HEK293 (cell line): Measurements from ENCODE around the gene CRABP2.

Experiments
- EGR2 ChIP-seq: fragments of 450-650 bp; formaldehyde crosslinking; IDR thresholded peaks from 2 replicates; pipeline ENCODE4 v1.5.1; 2016; ENCODE audit warnings: low read depth, missing biosample characterization, missing genetic modification characterization
- GLI4 ChIP-seq: fragments of 450-650 bp; formaldehyde crosslinking; IDR thresholded peaks from 2 replicates; pipeline ENCODE4 v1.5.1; 2016; ENCODE audit warnings: missing biosample characterization, missing genetic modification characterization
- HOXC10 ChIP-seq: sonication (generic); formaldehyde crosslinking; IDR thresholded peaks from 2 replicates; pipeline ENCODE4 v1.8.1; 2023; ENCODE audit warnings: mild to moderate bottlenecking, missing genetic modification reagents
- KLF1 ChIP-seq: fragments of 450-650 bp; formaldehyde crosslinking; IDR thresholded peaks from 2 replicates; pipeline ENCODE4 v1.5.1; 2016; ENCODE audit warnings: missing biosample characterization, missing genetic modification characterization
- KLF16 ChIP-seq: fragments of 450-650 bp; formaldehyde crosslinking; IDR thresholded peaks from 2 replicates; pipeline ENCODE4 v1.5.1; 2017; ENCODE audit warnings: missing biosample characterization, missing genetic modification characterization
- PRDM1 ChIP-seq: fragments of 450-650 bp; formaldehyde crosslinking; IDR thresholded peaks from 2 replicates; pipeline ENCODE4; 2016; ENCODE audit warnings: missing biosample characterization, missing genetic modification characterization
- RBAK ChIP-seq: fragments of 450-650 bp; formaldehyde crosslinking; IDR thresholded peaks from 2 replicates; pipeline ENCODE4 v1.5.1; 2016; ENCODE audit warnings: missing biosample characterization, missing genetic modification characterization
- SCRT2 ChIP-seq: fragments of 450-650 bp; formaldehyde crosslinking; IDR thresholded peaks from 2 replicates; pipeline ENCODE4 v1.5.1; 2016; ENCODE audit warnings: missing biosample characterization, missing genetic modification characterization
- TSHZ1 ChIP-seq: fragments of 450-650 bp; formaldehyde crosslinking; IDR thresholded peaks from 2 replicates; pipeline ENCODE4 v1.5.1; 2016; ENCODE audit warnings: missing biosample characterization, missing genetic modification characterization, borderline replicate concordance
- ZBTB21 ChIP-seq: fragments of 450-650 bp; formaldehyde crosslinking; IDR thresholded peaks from 2 replicates; pipeline ENCODE4 v1.5.1; 2017; ENCODE audit warnings: missing biosample characterization, missing genetic modification characterization
- ZBTB26 ChIP-seq: fragments of 450-650 bp; formaldehyde crosslinking; optimal IDR thresholded peaks from 2 replicates; pipeline ENCODE3; 2016; ENCODE audit warnings: missing biosample characterization, mild to moderate bottlenecking, missing genetic modification characterization
- ZBTB7A ChIP-seq: fragments of 450-650 bp; formaldehyde crosslinking; IDR thresholded peaks from 2 replicates; pipeline ENCODE4 v1.5.1; 2016; ENCODE audit warnings: low read depth, missing biosample characterization, missing genetic modification characterization
- ZFHX2 ChIP-seq: fragments of 450-650 bp; formaldehyde crosslinking; conservative IDR thresholded peaks from 2 replicates; pipeline ENCODE4 v1.5.1; 2016; ENCODE audit warnings: missing biosample characterization, missing genetic modification characterization
- ZFP37 ChIP-seq: fragments of 450-650 bp; formaldehyde crosslinking; IDR thresholded peaks from 2 replicates; pipeline ENCODE4 v1.5.1; 2016; ENCODE audit warnings: missing biosample characterization, missing genetic modification characterization
- ZFP41 ChIP-seq: fragments of 450-650 bp; formaldehyde crosslinking; IDR thresholded peaks from 2 replicates; pipeline ENCODE4 v1.5.1; 2016; ENCODE audit warnings: missing biosample characterization, missing genetic modification characterization, borderline replicate concordance
- ZNF10 ChIP-seq: fragments of 450-650 bp; formaldehyde crosslinking; IDR thresholded peaks from 2 replicates; pipeline ENCODE4 v1.5.1; 2017; ENCODE audit warnings: missing biosample characterization, missing genetic modification characterization
- ZNF114 ChIP-seq: fragments of 450-650 bp; formaldehyde crosslinking; IDR thresholded peaks from 2 replicates; pipeline ENCODE4 v1.5.0; 2017; ENCODE audit warnings: missing biosample characterization, missing genetic modification characterization
- ZNF202 ChIP-seq: fragments of 450-650 bp; formaldehyde crosslinking; IDR thresholded peaks from 2 replicates; pipeline ENCODE4 v1.5.1; 2016; ENCODE audit warnings: missing biosample characterization, missing genetic modification characterization, borderline replicate concordance
- ZNF24 ChIP-seq: fragments of 450-650 bp; formaldehyde crosslinking; IDR thresholded peaks from 2 replicates; pipeline ENCODE4 v1.5.1; 2016; ENCODE audit warnings: missing biosample characterization, missing genetic modification characterization
- ZNF274 ChIP-seq, 2 experiments: fragments of 200-500 bp in 1 of 2; fragments of 450-650 bp in 1 of 2; sonication (Bioruptor generic) in 1 of 2; formaldehyde crosslinking in 1 of 2; IDR thresholded peaks; 2 replicates each; pipeline versions ENCODE4 v1.5.1 to v1.6.1; 2014 to 2016; ENCODE audit warnings: borderline replicate concordance in 1 of 2, inconsistent platforms in 1 of 2, low read length in 1 of 2, missing biosample characterization in 1 of 2, missing genetic modification characterization in 1 of 2
- ZNF280C ChIP-seq: fragments of 450-650 bp; formaldehyde crosslinking; IDR thresholded peaks from 2 replicates; pipeline ENCODE4 v1.5.1; 2016; ENCODE audit warnings: missing biosample characterization, missing genetic modification characterization
- ZNF561 ChIP-seq: fragments of 450-650 bp; IDR thresholded peaks from 2 replicates; pipeline ENCODE4 v1.5.1; 2018; ENCODE audit warnings: missing biosample characterization, missing genetic modification characterization, borderline replicate concordance
- ZNF600 ChIP-seq: fragments of 450-650 bp; formaldehyde crosslinking; IDR thresholded peaks from 2 replicates; pipeline ENCODE4 v1.5.1; 2016; ENCODE audit warnings: missing biosample characterization, missing genetic modification characterization
- ZNF629 ChIP-seq: fragments of 450-650 bp; formaldehyde crosslinking; IDR thresholded peaks from 2 replicates; pipeline ENCODE4 v1.5.1; 2017; ENCODE audit warnings: missing biosample characterization, missing genetic modification characterization
- ZNF658 ChIP-seq: fragments of 450-650 bp; formaldehyde crosslinking; IDR thresholded peaks from 2 replicates; pipeline ENCODE4; 2016; ENCODE audit warnings: missing biosample characterization, missing genetic modification characterization
- ZNF707 ChIP-seq: fragments of 450-650 bp; formaldehyde crosslinking; IDR thresholded peaks from 2 replicates; pipeline ENCODE4 v1.5.1; 2016; ENCODE audit warnings: missing biosample characterization, missing genetic modification characterization
- ZSCAN16 ChIP-seq: fragments of 450-650 bp; formaldehyde crosslinking; IDR thresholded peaks from 2 replicates; pipeline ENCODE4 v1.5.1; 2016; ENCODE audit warnings: missing biosample characterization, missing genetic modification characterization
- TF ChIP-seq, protein P1 (sequence below): fragments of 450-650 bp; formaldehyde crosslinking; IDR thresholded peaks from 2 replicates; pipeline ENCODE4 v1.5.1; 2016; ENCODE audit warnings: missing biosample characterization, missing genetic modification characterization
- TF ChIP-seq, protein P2 (sequence below): IDR thresholded peaks from 2 replicates; pipeline ENCODE4 v1.6.1; 2011; ENCODE audit warnings: mild to moderate bottlenecking, low read depth, low read length, borderline replicate concordance

CRABP2 gene

DNA sequence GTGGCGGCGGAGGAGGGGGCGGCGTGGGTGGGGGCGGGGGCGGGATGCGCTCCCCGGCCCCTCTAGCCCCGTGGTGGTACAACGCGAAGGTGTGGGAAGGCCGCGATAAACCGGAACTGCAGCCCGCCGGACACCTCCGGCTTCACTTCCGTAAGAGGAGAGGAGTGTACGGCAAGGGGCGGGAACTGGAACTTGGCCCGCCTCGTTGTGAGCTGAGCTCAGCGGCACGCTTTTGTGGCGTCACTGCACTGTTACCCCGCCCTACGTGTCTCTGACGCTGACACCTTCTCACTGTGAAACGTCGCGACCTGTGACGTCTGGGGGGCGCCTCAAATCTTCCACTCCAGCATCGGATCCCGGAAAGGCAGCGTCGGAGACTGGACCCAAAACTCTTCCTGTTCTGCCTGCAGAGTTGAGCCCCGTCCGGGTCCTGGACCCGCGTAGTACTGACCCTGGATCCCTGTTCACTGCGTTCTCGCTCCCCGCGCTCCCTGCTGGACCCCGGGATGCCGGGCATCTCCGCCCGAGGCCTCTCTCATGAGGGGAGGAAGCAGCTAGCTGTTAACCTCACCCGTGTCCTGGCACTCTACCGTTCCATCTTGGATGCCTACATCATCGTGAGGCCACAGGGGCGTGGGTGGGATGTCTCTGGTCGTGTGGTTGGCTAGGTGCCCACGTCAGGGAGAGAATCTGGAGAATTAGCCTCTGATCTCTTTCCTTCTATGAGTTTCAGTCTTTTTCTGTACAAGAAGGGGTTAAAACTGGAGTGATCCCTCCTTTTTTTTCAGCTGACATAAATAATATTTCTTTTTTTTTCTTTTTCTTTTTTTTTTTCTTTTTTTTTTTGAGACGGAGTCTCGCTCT is 23.4 kb upstream of the CRABP2 start, which contains the start of gene ISG20L2 (continued):
- TF ChIP-seq, protein P1, sequence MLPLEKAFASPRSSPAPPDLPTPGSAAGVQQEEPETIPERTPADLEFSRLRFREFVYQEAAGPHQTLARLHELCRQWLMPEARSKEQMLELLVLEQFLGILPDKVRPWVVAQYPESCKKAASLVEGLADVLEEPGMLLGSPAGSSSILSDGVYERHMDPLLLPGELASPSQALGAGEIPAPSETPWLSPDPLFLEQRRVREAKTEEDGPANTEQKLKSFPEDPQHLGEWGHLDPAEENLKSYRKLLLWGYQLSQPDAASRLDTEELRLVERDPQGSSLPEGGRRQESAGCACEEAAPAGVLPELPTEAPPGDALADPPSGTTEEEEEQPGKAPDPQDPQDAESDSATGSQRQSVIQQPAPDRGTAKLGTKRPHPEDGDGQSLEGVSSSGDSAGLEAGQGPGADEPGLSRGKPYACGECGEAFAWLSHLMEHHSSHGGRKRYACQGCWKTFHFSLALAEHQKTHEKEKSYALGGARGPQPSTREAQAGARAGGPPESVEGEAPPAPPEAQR: no peak
- TF ChIP-seq SCRT2 (tag by site-specific recombination) (0 out of 2 replicates have a peak, but pooled peaks have one; percentile 41), ZBTB7A (tag by site-specific recombination) (peak; percentile 65; the same call in 1 of the 2 replicates), ZNF658 (tag by site-specific recombination) (no peak), ZFP37 (tag by site-specific recombination) (peak; percentile 80; the same call in 1 of the 2 replicates), ZNF707 (tag by site-specific recombination) (no peak), EGR2 (tag by site-specific recombination) (peak; percentile 50; the same call in 1 of the 2 replicates), KLF16 (tag by site-specific recombination) (peak; percentile 17; the same call in 1 of the 2 replicates), ZBTB21 (peak; percentile 100), ZNF202 (tag by site-specific recombination) (no peak), HOXC10 (CRISPR knock-in tag) (no peak), ZNF10 (peak; percentile 23; the same call in 1 of the 2 replicates), ZNF629 (tag by site-specific recombination) (peak; percentile 100), ZNF274 (IDR thresholded peaks at IDR 0.05; ENCODE audit: low read length) (no peak), ZNF274 (tag by site-specific recombination; IDR thresholded peaks at IDR 0.05; ENCODE audit: borderline replicate concordance) (no peak), PRDM1 (no peak), KLF1 (tag by site-specific recombination) (peak; percentile 74), ZBTB26 (tag by site-specific recombination) (peak; percentile 46), ZFHX2 (peak; percentile 73), RBAK (tag by site-specific recombination) (no peak), ZNF600 (tag by site-specific recombination) (peak; percentile 84), ZSCAN16 (peak; percentile 64; the same call in 1 of the 2 replicates), ZNF280C (tag by site-specific recombination) (no peak), ZNF561 (tag by site-specific recombination) (peak; percentile 55; the same call in 1 of the 2 replicates), ZNF24 (tag by site-specific recombination) (peak; percentile 43; the same call in 1 of the 2 replicates), TSHZ1 (0 out of 2 replicates have a peak, but pooled peaks have one; percentile 11), ZNF114 (tag by site-specific recombination) (no peak), ZFP41 (tag by site-specific recombination) (no peak), GLI4 (no peak)
- TF ChIP-seq, protein P2, sequence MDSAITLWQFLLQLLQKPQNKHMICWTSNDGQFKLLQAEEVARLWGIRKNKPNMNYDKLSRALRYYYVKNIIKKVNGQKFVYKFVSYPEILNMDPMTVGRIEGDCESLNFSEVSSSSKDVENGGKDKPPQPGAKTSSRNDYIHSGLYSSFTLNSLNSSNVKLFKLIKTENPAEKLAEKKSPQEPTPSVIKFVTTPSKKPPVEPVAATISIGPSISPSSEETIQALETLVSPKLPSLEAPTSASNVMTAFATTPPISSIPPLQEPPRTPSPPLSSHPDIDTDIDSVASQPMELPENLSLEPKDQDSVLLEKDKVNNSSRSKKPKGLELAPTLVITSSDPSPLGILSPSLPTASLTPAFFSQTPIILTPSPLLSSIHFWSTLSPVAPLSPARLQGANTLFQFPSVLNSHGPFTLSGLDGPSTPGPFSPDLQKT: no peak
